PC-9 (cell line): ENCODE measurements around the gene MAP3K8. TPM values are rescaled to one million over a fixed set of nuclear protein-coding genes. Genes with fewer than 3 reads are reported as not detected.

Experiments used
- BruUV-seq: library from RNA; stranded (reverse); fragments of 400-500 nt; replicated peaks from 2 replicates; lab custom pipeline; 2021; lab: Mats Ljungman, UMichigan
- CTCF ChIA-PET: fragments of 300-600 bp; sonication (Branson Sonifier 250); formaldehyde crosslinking; loops from one replicate; lab custom pipeline; 2022; ENCODE audit warnings: antibody characterized with exemption; lab: Charles Lee
- POLR2A ChIA-PET: fragments of 300-600 bp; sonication (Branson Sonifier 250); formaldehyde crosslinking; loops from one replicate; lab custom pipeline; 2022; ENCODE audit warnings: antibody characterized with exemption; ENCODE audit not compliant: unreplicated experiment; lab: Charles Lee
- DNase-seq, 2 experiments: peaks; one replicate each; pipeline versions ENCODE4 v3.0.0 to v3.0.0-alpha.2; 2015 to 2022; ENCODE audit warnings: mixed read lengths in 1 of 2
- H2AFZ ChIP-seq: fragments of 200-600 bp; sonication (generic); 2 replicates; pipeline ENCODE4 v1.8.1; 2017; ENCODE audit warnings: antibody characterized with exemption
- H3F3A ChIP-seq: fragments of 200-600 bp; sonication (generic); 2 replicates; pipeline ENCODE4 v1.8.1; 2017; ENCODE audit warnings: antibody characterized with exemption, mild to moderate bottlenecking, low read depth; ENCODE audit not compliant: insufficient read depth
- H3K27ac ChIP-seq: fragments of 200-600 bp; sonication (generic); 2 replicates; pipeline ENCODE4 v1.6.1; 2016; ENCODE audit warnings: mixed run types
- H3K27me3 ChIP-seq: fragments of 200-600 bp; sonication (generic); 2 replicates; pipeline ENCODE4 v1.6.1; 2016; ENCODE audit warnings: low read depth, mixed run types; ENCODE audit not compliant: insufficient read depth
- H3K36me3 ChIP-seq: fragments of 200-600 bp; sonication (generic); 2 replicates; pipeline ENCODE4 v1.6.1; 2016; ENCODE audit warnings: low read depth, mixed run types
- H3K4me1 ChIP-seq: fragments of 200-600 bp; sonication (generic); replicated peaks from 2 replicates; pipeline ENCODE4 v1.6.1; 2016; ENCODE audit warnings: mixed run types; ENCODE audit not compliant: insufficient read depth
- H3K4me2 ChIP-seq: fragments of 200-600 bp; sonication (generic); 2 replicates; pipeline ENCODE4 v1.6.1; 2017; ENCODE audit warnings: mixed run types
- H3K4me3 ChIP-seq: fragments of 200-600 bp; sonication (generic); 2 replicates; pipeline ENCODE4 v1.6.1; 2016; ENCODE audit warnings: mixed run types
- H3K79me2 ChIP-seq: fragments of 200-600 bp; sonication (generic); 2 replicates; pipeline ENCODE4 v1.6.1; 2017; ENCODE audit warnings: low read depth, mixed run types
- H3K9me2 ChIP-seq: fragments of 200-600 bp; sonication (generic); 2 replicates; pipeline ENCODE4 v1.8.1; 2017; ENCODE audit warnings: mild to moderate bottlenecking; ENCODE audit not compliant: insufficient read depth
- H3K9me3 ChIP-seq: fragments of 200-600 bp; sonication (generic); 2 replicates; pipeline ENCODE4 v1.8.1; 2016; ENCODE audit warnings: low read depth; ENCODE audit not compliant: insufficient read depth
- H4K20me1 ChIP-seq: fragments of 200-600 bp; sonication (generic); 2 replicates; pipeline ENCODE4 v1.8.1; 2017; ENCODE audit not compliant: insufficient read depth
- CTCF ChIP-seq: fragments of 200-600 bp; sonication (generic); conservative IDR thresholded peaks from 2 replicates; pipeline ENCODE4 v1.6.1; 2017; ENCODE audit warnings: mixed run types, antibody characterized with exemption, mild to moderate bottlenecking, moderate library complexity
- EZH2 ChIP-seq: fragments of 200-600 bp; sonication (generic); IDR thresholded peaks from 2 replicates; pipeline ENCODE4 v1.8.0; 2017; ENCODE audit warnings: antibody characterized with exemption, low read depth
- intact Hi-C: fragments of 100-400 bp; cut with micrococcal nuclease; formaldehyde crosslinking; loops from one replicate; pipeline ENCODE4 v1.10.0; 2022; ENCODE audit not compliant: unreplicated experiment
- total RNA-seq: library from RNA; stranded (reverse); gene quantifications from 2 replicates; pipeline ENCODE4 v1.2.3, GENCODE V29; 2021

The MAP3K8 gene
- total RNA-seq, 1 experiment from 2014 or later = 14.3 TPM

GRCh38 chr10:30462513-30462912, 28.5 kb downstream of the MAP3K8 start:
- BruUV-seq = no TSS peak
- Histone ChIP-seq H3K9me2 (no peaks in the 10 kb centered on the region), H3K27me3 (no peaks in the 10 kb centered on the region), H3K79me2 (no peaks in the 10 kb centered on the region), H3K4me2 (no peak overlapping the region), H3K4me1 (no peaks in the 10 kb centered on the region), H3K4me3 (no peak overlapping the region), H3K36me3 (no peaks in the 10 kb centered on the region), H2AFZ (no peak overlapping the region), H4K20me1 (no peaks in the 10 kb centered on the region), H3K9me3 (no peaks in the 10 kb centered on the region), H3K27ac (no peak overlapping the region), H3F3A (no peaks in the 10 kb centered on the region)
- intact Hi-C loops = no loop called here
- CTCF ChIA-PET = no interaction called here
- no peak for DNase-seq
- no peak for TF ChIP-seq CTCF
- no peak for TF ChIP-seq EZH2
- POLR2A ChIA-PET = interaction anchor here (0.6 kb wide), 1 partner anchor 427 kb away, joined by 7 read pairs; no protein-coding TSS in a partner anchor

GRCh38 chr10:30463944-30464451, 30.0 kb downstream of the MAP3K8 start:
- Histone ChIP-seq H3K9me3 (no peaks in the 10 kb centered on the region), H3K4me3 (no peak overlapping the region), H3K4me1 (no peaks in the 10 kb centered on the region), H4K20me1 (no peaks in the 10 kb centered on the region), H3K79me2 (no peaks in the 10 kb centered on the region), H3F3A (no peaks in the 10 kb centered on the region), H3K9me2 (no peaks in the 10 kb centered on the region), H3K27ac (no peak overlapping the region), H3K36me3 (no peaks in the 10 kb centered on the region), H2AFZ (no peak overlapping the region), H3K27me3 (no peaks in the 10 kb centered on the region), H3K4me2 (no peak overlapping the region)
- CTCF ChIA-PET = no interaction called here
- BruUV-seq = no TSS peak
- peak in 1 of 2 experiments; percentile 4 for DNase-seq
- intact Hi-C loops = no loop called here
- POLR2A ChIA-PET = interaction anchor here (0.7 kb wide), 1 partner anchor 30 kb away, joined by 3 read pairs; no protein-coding TSS in a partner anchor
- TF ChIP-seq CTCF = no peak

- no peak for DNase-seq
- H3K27me3 ChIP-seq = no peaks in the 10 kb centered on the region
- intact Hi-C loops = no loop called here
Observed at GRCh38 chr10:30464675-30465074, 30.7 kb downstream of the MAP3K8 start.

More at GRCh38 chr10:30464675-30465074, 30.7 kb downstream of the MAP3K8 start:
- H3F3A ChIP-seq = no peaks in the 10 kb centered on the region
- no peak overlapping the region for H3K4me3 ChIP-seq
- no peaks in the 10 kb centered on the region for H3K4me1 ChIP-seq
- ChIA-PET POLR2A (no interaction called here), CTCF (interaction anchor here (0.5 kb wide), 1 partner anchor 74 kb away, joined by 6 read pairs; no protein-coding TSS in a partner anchor)
- no TSS peak for BruUV-seq
- H4K20me1 ChIP-seq = no peaks in the 10 kb centered on the region
- H3K79me2 ChIP-seq = no peaks in the 10 kb centered on the region
- no peak overlapping the region for H3K4me2 ChIP-seq
- no peaks in the 10 kb centered on the region for H3K9me3 ChIP-seq
- no peaks in the 10 kb centered on the region for H3K9me2 ChIP-seq
- TF ChIP-seq EZH2 (no peak), CTCF (no peak)
- no peak overlapping the region for H2AFZ ChIP-seq
- no peak overlapping the region for H3K27ac ChIP-seq
- no peaks in the 10 kb centered on the region for H3K36me3 ChIP-seq
